AG04449 (cell line): ENCODE results near the gene SCN5A.

Experiments
- CTCF ChIA-PET: fragments of 350-600 bp; formaldehyde crosslinking; extraction: SDS; loops from one replicate; lab custom pipeline; 2021; ENCODE audit warnings: antibody characterized with exemption; lab: Yijun Ruan, JAX
- POLR2A ChIA-PET: fragments of 400-600, 350-600 bp; formaldehyde crosslinking; extraction: SDS; loops from one replicate; lab custom pipeline; 2020; ENCODE audit warnings: antibody characterized with exemption, inconsistent platforms; lab: Yijun Ruan, JAX
- DNase-seq: peaks from one replicate; pipeline ENCODE4 v3.0.0-alpha.2; 2010; ENCODE audit warnings: low read depth, low spot score
- H3K4me3 ChIP-seq: 2 replicates; pipeline ENCODE4 v1.5.1; 2011; ENCODE audit warnings: low read depth, mild to moderate bottlenecking, control low read depth, low read length
- CTCF ChIP-seq: IDR thresholded peaks from one replicate; pipeline ENCODE4 v1.5.1; 2011; ENCODE audit warnings: mild to moderate bottlenecking, moderate library complexity, low read length, control low read depth, inconsistent platforms; ENCODE audit not compliant: insufficient read depth; ENCODE audit errors: missing control alignments

SCN5A gene

GRCh38 chr3:38580450-38581382 is 68.8 kb downstream of the SCN5A start:
- ChIA-PET POLR2A (no interaction called here), CTCF (interaction anchor here (1.2 kb wide), 1 partner anchor 419 kb away, joined by 4 read pairs; no protein-coding TSS in a partner anchor)
- TF ChIP-seq CTCF: no peak
- no peak for DNase-seq
- H3K4me3 ChIP-seq: no peak overlapping the region

- POLR2A ChIA-PET: no interaction called here
- DNase-seq: no peak
- TF ChIP-seq CTCF: no peak
- no peak overlapping the region for H3K4me3 ChIP-seq
- CTCF ChIA-PET: interaction anchor here (1.2 kb wide), 1 partner anchor 420 kb away, joined by 4 read pairs; no protein-coding TSS in a partner anchor
These were observed 69.7 kb downstream of the SCN5A start for GRCh38 chr3:38579551-38580449.

- no peak for TF ChIP-seq CTCF
- ChIA-PET POLR2A (no interaction called here), CTCF (interaction anchor here (1.2 kb wide), 1 partner anchor 421 kb away, joined by 4 read pairs; no protein-coding TSS in a partner anchor)
- H3K4me3 ChIP-seq: no peak overlapping the region
- DNase-seq: no peak
These were observed 70.3 kb downstream of the SCN5A start for GRCh38 chr3:38579141-38579540.

GRCh38 chr3:38578551-38578950 is 70.9 kb downstream of the SCN5A start:
- H3K4me3 ChIP-seq: no peak overlapping the region
- TF ChIP-seq CTCF: no peak
- ChIA-PET POLR2A (no interaction called here), CTCF (no interaction called here)
- DNase-seq: no peak

- no peak for DNase-seq
- ChIA-PET POLR2A (no interaction called here), CTCF (no interaction called here)
- H3K4me3 ChIP-seq: no peak overlapping the region
- no peak for TF ChIP-seq CTCF
These were observed 71.4 kb downstream of the SCN5A start for GRCh38 chr3:38578081-38578475.
